IPS DF 6.9 (cell line): ENCODE results near the gene BCAP31.
"Not testable (repeated sequence)": the region's sequence is repeated elsewhere in the genome, so short reads cannot be mapped to it uniquely, and the experiment has no call there.

ENCODE experiments used
- DNase-seq: peaks from one replicate; pipeline ENCODE4 v3.0.0-alpha.2; 2013; ENCODE audit warnings: low read depth, low spot score
- H3K27ac ChIP-seq: one replicate; pipeline ENCODE4 v1.5.1; 2013; ENCODE audit warnings: low read length, control low read depth
- H3K27me3 ChIP-seq: 2 replicates; pipeline ENCODE4 v1.6.1; 2013; ENCODE audit warnings: mild to moderate bottlenecking, low read length; ENCODE audit not compliant: control insufficient read depth, insufficient read depth
- H3K36me3 ChIP-seq: 2 replicates; pipeline ENCODE4 v1.6.1; 2013; ENCODE audit warnings: low read length; ENCODE audit not compliant: control insufficient read depth, insufficient read depth
- H3K4me1 ChIP-seq: 2 replicates; pipeline ENCODE4 v1.6.1; 2013; ENCODE audit warnings: low read length; ENCODE audit not compliant: control insufficient read depth, insufficient read depth
- H3K4me3 ChIP-seq: 2 replicates; pipeline ENCODE4 v1.5.1; 2013; ENCODE audit warnings: mild to moderate bottlenecking, low read length
- H3K9me3 ChIP-seq: 2 replicates; pipeline ENCODE4 v1.6.1; 2013; ENCODE audit warnings: low read length, inconsistent platforms; ENCODE audit not compliant: control insufficient read depth, insufficient read depth
- WGBS: extraction: QIAGEN DNeasy Blood & Tissue Kit; methylation state at CpG from one replicate; pipeline ENCODE4 v1.1.7; 2013; ENCODE audit warnings: mixed read lengths, missing lambda C conversion rate; ENCODE audit not compliant: insufficient read length, insufficient coverage; 5-methylcytosine and 5-hydroxymethylcytosine counted together

The BCAP31 gene

GRCh38 chrX:153731845-153732215, 7.6 kb upstream of the BCAP31 start:
- no peaks in the 10 kb centered on the region for H3K27me3 ChIP-seq
- DNase-seq, result no peak
- H3K36me3 ChIP-seq, result no peaks in the 10 kb centered on the region; the same call in 1 of the 2 replicates
- H3K27ac ChIP-seq, result no peak overlapping the region
- no peaks in the 10 kb centered on the region; the same call in 1 of the 2 replicates for H3K4me1 ChIP-seq
- no CpG with 5 or more reads among the region's 3 CpGs for WGBS
- no peaks in the 10 kb centered on the region for H3K9me3 ChIP-seq
- no peak overlapping the region for H3K4me3 ChIP-seq

GRCh38 chrX:153731117-153731844, 7.1 kb upstream of the BCAP31 start:
- H3K9me3 ChIP-seq, result no peaks in the 10 kb centered on the region
- DNase-seq, result no peak
- no CpG with 5 or more reads among the region's 6 CpGs for WGBS
- H3K4me1 ChIP-seq, result peaks cover 3% of the 10 kb centered on the region
- H3K27me3 ChIP-seq, result no peaks in the 10 kb centered on the region
- no peak overlapping the region for H3K27ac ChIP-seq
- H3K36me3 ChIP-seq, result no peaks in the 10 kb centered on the region; the same call in 1 of the 2 replicates
- no peak overlapping the region for H3K4me3 ChIP-seq

- not testable (repeated sequence) for H3K27me3 ChIP-seq, H3K9me3 ChIP-seq, H3K36me3 ChIP-seq, DNase-seq, H3K4me3 ChIP-seq, H3K4me1 ChIP-seq, H3K27ac ChIP-seq
- WGBS, result no CpG with 5 or more reads among the region's 23 CpGs
Measured at GRCh38 chrX:153730115-153730514, 5.9 kb upstream of the BCAP31 start.

- DNase-seq, result no peak
- Histone ChIP-seq H3K27ac (no peak overlapping the region), H3K4me3 (no peak overlapping the region), H3K27me3 (no peaks in the 10 kb centered on the region), H3K36me3 (no peaks in the 10 kb centered on the region; the same call in 1 of the 2 replicates), H3K4me1 (peaks cover 4% of the 10 kb centered on the region), H3K9me3 (no peaks in the 10 kb centered on the region)
- no CpG with 5 or more reads among the region's 23 CpGs for WGBS
Measured at GRCh38 chrX:153728951-153729631, 4.9 kb upstream of the BCAP31 start.

GRCh38 chrX:153728095-153728494, 3.9 kb upstream of the BCAP31 start:
- Histone ChIP-seq H3K4me3 (no peak overlapping the region), H3K4me1 (peaks cover 4% of the 10 kb centered on the region)
- WGBS, result no CpG with 5 or more reads among the region's 6 CpGs

GRCh38 chrX:153727123-153727931, 3.1 kb upstream of the BCAP31 start:
- no peak overlapping the region for H3K27ac ChIP-seq

More at GRCh38 chrX:153728095-153728494, 3.9 kb upstream of the BCAP31 start:
- Histone ChIP-seq H3K36me3 (no peaks in the 10 kb centered on the region; the same call in 1 of the 2 replicates), H3K27ac (no peak overlapping the region), H3K27me3 (no peaks in the 10 kb centered on the region), H3K9me3 (no peaks in the 10 kb centered on the region)
- no peak for DNase-seq

GRCh38 chrX:153726286-153727122, 2.3 kb upstream of the BCAP31 start:
- no CpG with 5 or more reads among the region's 35 CpGs for WGBS
- Histone ChIP-seq H3K36me3 (no peaks in the 10 kb centered on the region; the same call in 1 of the 2 replicates), H3K27me3 (no peaks in the 10 kb centered on the region), H3K4me3 (no peak overlapping the region), H3K27ac (no peak overlapping the region), H3K4me1 (peaks cover 4% of the 10 kb centered on the region), H3K9me3 (no peaks in the 10 kb centered on the region)
- DNase-seq, result no peak

More at GRCh38 chrX:153727123-153727931, 3.1 kb upstream of the BCAP31 start:
- H3K4me1 ChIP-seq, result peaks cover 4% of the 10 kb centered on the region
- no peaks in the 10 kb centered on the region for H3K27me3 ChIP-seq
- no CpG with 5 or more reads among the region's 23 CpGs for WGBS
- no peak overlapping the region for H3K4me3 ChIP-seq
- no peak for DNase-seq
- H3K9me3 ChIP-seq, result no peaks in the 10 kb centered on the region
- no peaks in the 10 kb centered on the region; the same call in 1 of the 2 replicates for H3K36me3 ChIP-seq

- no peaks in the 10 kb centered on the region for H3K9me3 ChIP-seq
- no CpG with 5 or more reads among the region's 35 CpGs for WGBS
- no peak overlapping the region for H3K4me3 ChIP-seq
- H3K27ac ChIP-seq, result no peak overlapping the region
- H3K27me3 ChIP-seq, result no peaks in the 10 kb centered on the region
- no peaks in the 10 kb centered on the region; the same call in 1 of the 2 replicates for H3K36me3 ChIP-seq
- H3K4me1 ChIP-seq, result peaks cover 4% of the 10 kb centered on the region
- DNase-seq, result no peak
Measured at GRCh38 chrX:153725832-153726285, 1.7 kb upstream of the BCAP31 start.

GRCh38 chrX:153725039-153725831, 1.0 kb upstream of the BCAP31 start:
- H3K4me1 ChIP-seq, result peaks cover 4% of the 10 kb centered on the region
- no peaks in the 10 kb centered on the region for H3K9me3 ChIP-seq
- DNase-seq, result no peak
- peaks cover 3% of the 10 kb centered on the region for H3K36me3 ChIP-seq
- peak overlapping the region; percentile 80; the same call in 1 of the 2 replicates for H3K4me3 ChIP-seq
- H3K27ac ChIP-seq, result no peak overlapping the region
- H3K27me3 ChIP-seq, result no peaks in the 10 kb centered on the region
- no CpG with 5 or more reads among the region's 55 CpGs for WGBS
